Endothelial cell of umbilical vein (primary cell): ENCODE results near the gene COTL1.

ENCODE experiments used
- EZH2 ChIP-seq: IDR thresholded peaks from 2 replicates; pipeline ENCODE4 v1.6.1; 2012; ENCODE audit warnings: borderline replicate concordance, low read depth, mild to moderate bottlenecking, moderate library complexity, low read length, inconsistent platforms; ENCODE audit not compliant: severe bottlenecking
- FOS ChIP-seq: IDR thresholded peaks from 2 replicates; pipeline ENCODE4 v1.6.1; 2011; ENCODE audit warnings: mild to moderate bottlenecking, low read length, moderate library complexity, borderline replicate concordance; ENCODE audit not compliant: insufficient read depth
- GATA2 ChIP-seq: IDR thresholded peaks from 2 replicates; pipeline ENCODE4 v1.7.0; 2011; ENCODE audit warnings: low read depth, mild to moderate bottlenecking, moderate library complexity, mixed read lengths, low read length; ENCODE audit not compliant: insufficient read length, insufficient read depth
- JUN ChIP-seq: IDR thresholded peaks from 2 replicates; pipeline ENCODE4 v1.6.1; 2011; ENCODE audit warnings: borderline replicate concordance, low read depth; ENCODE audit not compliant: insufficient read length, insufficient read depth
- POLR2A ChIP-seq: IDR thresholded peaks from 2 replicates; pipeline ENCODE4 v1.6.1; 2012; ENCODE audit warnings: low read depth, mild to moderate bottlenecking, control low read depth, low read length
- POLR2AphosphoS5 ChIP-seq: IDR thresholded peaks from 2 replicates; pipeline ENCODE4 v1.6.1; 2012; ENCODE audit warnings: low read depth, mild to moderate bottlenecking, control low read depth, low read length, moderate library complexity; ENCODE audit not compliant: insufficient read depth
- TF ChIP-seq, protein P1 (sequence below), 2 donors: IDR thresholded peaks; 1 replicate in 1 of 2; 2 replicates in 1 of 2; pipeline ENCODE4 v1.5.1; 2011; ENCODE audit warnings: low read length in 2 of 2, mild to moderate bottlenecking in 2 of 2, moderate library complexity in 2 of 2, control low read depth in 1 of 2, inconsistent platforms in 1 of 2, low read depth in 1 of 2; ENCODE audit not compliant: insufficient read depth in 1 of 2; ENCODE audit errors: extremely low read depth in 1 of 2
- TF ChIP-seq, protein P2 (sequence below): IDR thresholded peaks from 2 replicates; pipeline ENCODE4 v1.6.1; 2011; ENCODE audit not compliant: insufficient read depth, insufficient read length

- TF ChIP-seq, protein P1, sequence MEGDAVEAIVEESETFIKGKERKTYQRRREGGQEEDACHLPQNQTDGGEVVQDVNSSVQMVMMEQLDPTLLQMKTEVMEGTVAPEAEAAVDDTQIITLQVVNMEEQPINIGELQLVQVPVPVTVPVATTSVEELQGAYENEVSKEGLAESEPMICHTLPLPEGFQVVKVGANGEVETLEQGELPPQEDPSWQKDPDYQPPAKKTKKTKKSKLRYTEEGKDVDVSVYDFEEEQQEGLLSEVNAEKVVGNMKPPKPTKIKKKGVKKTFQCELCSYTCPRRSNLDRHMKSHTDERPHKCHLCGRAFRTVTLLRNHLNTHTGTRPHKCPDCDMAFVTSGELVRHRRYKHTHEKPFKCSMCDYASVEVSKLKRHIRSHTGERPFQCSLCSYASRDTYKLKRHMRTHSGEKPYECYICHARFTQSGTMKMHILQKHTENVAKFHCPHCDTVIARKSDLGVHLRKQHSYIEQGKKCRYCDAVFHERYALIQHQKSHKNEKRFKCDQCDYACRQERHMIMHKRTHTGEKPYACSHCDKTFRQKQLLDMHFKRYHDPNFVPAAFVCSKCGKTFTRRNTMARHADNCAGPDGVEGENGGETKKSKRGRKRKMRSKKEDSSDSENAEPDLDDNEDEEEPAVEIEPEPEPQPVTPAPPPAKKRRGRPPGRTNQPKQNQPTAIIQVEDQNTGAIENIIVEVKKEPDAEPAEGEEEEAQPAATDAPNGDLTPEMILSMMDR (IDR thresholded peaks at IDR 0.05; ENCODE audit: extremely low read depth in 1 of 2, insufficient read depth in 1 of 2, low read depth in 1 of 2, low read length in 2 of 2): no peak
- no peak for TF ChIP-seq POLR2A
- no peak for TF ChIP-seq POLR2AphosphoS5
- no peak for TF ChIP-seq EZH2
- TF ChIP-seq, protein P2, sequence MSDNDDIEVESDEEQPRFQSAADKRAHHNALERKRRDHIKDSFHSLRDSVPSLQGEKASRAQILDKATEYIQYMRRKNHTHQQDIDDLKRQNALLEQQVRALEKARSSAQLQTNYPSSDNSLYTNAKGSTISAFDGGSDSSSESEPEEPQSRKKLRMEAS: no peak
- TF ChIP-seq FOS: no peak
- TF ChIP-seq JUN: no peak
- TF ChIP-seq GATA2: no peak
Measured at GRCh38 chr16:84566545-84567257, 51.2 kb downstream of the COTL1 start.
